ENCODE data around the gene CCDC92B. TPM values are rescaled to one million over a fixed set of nuclear protein-coding genes. Genes with fewer than 3 reads are reported as not detected.
"Not testable (repeated sequence)": the region's sequence is repeated elsewhere in the genome, so short reads cannot be mapped to it uniquely, and the experiment has no call there.

The CCDC92B gene
- total RNA-seq, 1 donor from 2014 or later = not detected

DNA sequence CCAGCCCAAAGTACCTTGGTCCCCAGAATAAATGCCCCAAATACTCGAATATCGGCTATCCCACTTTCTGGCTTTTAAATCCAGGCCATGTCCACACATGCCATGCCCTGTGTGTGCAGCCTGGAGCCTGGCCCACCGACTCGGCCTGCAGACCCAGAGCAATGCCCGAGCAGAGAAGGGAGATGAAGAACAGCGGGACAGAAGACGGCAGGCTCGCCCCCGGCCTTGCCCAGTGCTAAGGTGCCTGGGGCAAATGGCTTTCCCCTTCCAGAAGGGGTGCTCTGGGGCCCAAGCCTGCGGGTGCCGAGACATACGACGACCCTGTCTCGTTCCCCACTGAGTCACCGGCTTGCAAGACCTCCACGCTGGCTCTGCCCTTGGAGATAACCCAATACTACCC is 45.8 kb downstream of the CCDC92B start:
- no peak for DNase-seq (ENCODE audit: low read depth in 2 of 2)

DNA sequence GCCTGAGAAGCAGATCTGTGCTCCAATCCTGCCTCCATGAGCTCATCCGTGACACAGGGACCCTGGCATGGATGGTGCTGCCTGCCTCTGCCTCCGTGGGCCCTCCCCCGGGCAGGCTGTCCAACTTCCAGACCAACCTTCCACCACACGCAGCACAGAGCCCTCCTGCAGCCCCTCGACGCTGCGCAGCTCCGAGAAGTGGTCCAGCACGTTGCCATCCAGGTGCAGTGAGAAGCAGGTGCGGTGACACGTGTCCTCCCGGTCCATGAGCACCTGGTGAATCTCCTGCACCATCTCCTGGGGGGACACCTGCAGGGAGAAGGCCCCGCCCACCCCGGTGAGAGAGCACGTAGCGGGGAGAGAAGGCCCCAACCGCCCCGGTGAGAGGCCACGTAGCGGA is 46.3 kb downstream of the CCDC92B start:
- no peak for DNase-seq (ENCODE audit: low read depth in 2 of 2)

GRCh38 chr17:2701996-2702741 is 47.3 kb downstream of the CCDC92B start:
- no peak for DNase-seq (ENCODE audit: low read depth in 2 of 2)

GRCh38 chr17:2701161-2701995 is 48.1 kb downstream of the CCDC92B start:
- DNase-seq (ENCODE audit: low read depth in 2 of 2) = no peak

DNA sequence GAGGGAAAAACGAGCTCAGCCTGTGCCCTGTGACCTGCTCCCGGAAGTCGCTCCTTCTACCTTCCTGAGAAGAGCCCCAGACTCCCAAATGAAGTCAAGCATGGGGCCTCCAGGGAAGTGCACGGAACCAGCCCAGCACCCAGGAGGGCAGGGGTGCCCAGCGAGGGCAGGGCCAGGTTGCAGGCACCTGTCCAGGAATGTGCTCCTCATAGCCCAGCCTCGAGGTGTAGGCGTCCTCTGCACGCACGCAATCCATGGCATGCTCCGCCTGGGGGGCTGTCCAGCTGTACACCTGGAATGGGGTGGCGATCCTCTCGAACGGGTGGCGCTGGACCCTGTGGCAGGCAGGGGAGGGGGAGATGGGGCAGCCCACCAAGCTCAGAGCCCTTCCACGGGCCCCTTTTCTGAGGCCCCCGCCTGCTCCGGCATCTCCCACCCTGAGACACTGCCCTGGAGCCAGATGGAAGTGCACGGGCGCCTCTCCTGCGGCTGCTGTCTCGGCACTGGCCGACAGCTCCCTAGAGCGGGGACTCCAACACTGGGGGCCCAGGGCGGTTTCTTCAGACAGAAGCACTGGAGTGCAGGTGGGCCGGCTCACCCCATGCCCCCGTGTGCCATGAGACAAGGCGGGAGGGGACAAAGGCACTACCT is 48.8 kb downstream of the CCDC92B start:
- DNase-seq (ENCODE audit: low read depth in 2 of 2) = no peak

DNA sequence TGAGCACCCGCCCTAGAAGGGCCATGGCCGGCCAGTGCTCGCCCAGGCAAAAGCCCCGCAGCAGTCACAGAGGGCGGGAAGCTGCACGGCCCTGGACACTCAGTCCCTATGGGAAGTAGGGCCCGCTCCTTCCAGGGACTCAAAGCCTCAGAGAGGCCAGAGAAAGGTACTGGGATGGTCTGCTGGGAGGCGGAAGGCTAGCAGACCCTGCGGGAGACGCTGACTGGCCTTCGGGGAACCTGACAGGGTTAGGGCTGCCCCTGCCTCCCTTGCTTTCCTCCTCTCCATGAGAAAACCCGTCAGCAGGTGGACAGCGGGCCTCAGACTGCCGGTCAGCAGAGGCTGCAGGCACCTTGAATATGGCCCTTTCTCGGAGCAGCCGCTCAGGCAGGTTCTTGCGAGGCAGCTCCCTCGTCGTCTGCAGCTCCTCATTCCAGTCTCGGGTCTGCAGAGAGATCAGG is 49.4 kb downstream of the CCDC92B start:
- DNase-seq (ENCODE audit: low read depth in 2 of 2) = no peak

- not testable (repeated sequence) for DNase-seq (ENCODE audit: low read depth in 2 of 2)
Measured at GRCh38 chr17:2699216-2699805, 50.1 kb downstream of the CCDC92B start.

GRCh38 chr17:2697611-2698162 is 51.8 kb downstream of the CCDC92B start:
- no peak for DNase-seq (ENCODE audit: low read depth in 2 of 2)

GRCh38 chr17:2695961-2696760 is 53.3 kb downstream of the CCDC92B start:
- no peak for DNase-seq (ENCODE audit: low read depth in 2 of 2)

DNA sequence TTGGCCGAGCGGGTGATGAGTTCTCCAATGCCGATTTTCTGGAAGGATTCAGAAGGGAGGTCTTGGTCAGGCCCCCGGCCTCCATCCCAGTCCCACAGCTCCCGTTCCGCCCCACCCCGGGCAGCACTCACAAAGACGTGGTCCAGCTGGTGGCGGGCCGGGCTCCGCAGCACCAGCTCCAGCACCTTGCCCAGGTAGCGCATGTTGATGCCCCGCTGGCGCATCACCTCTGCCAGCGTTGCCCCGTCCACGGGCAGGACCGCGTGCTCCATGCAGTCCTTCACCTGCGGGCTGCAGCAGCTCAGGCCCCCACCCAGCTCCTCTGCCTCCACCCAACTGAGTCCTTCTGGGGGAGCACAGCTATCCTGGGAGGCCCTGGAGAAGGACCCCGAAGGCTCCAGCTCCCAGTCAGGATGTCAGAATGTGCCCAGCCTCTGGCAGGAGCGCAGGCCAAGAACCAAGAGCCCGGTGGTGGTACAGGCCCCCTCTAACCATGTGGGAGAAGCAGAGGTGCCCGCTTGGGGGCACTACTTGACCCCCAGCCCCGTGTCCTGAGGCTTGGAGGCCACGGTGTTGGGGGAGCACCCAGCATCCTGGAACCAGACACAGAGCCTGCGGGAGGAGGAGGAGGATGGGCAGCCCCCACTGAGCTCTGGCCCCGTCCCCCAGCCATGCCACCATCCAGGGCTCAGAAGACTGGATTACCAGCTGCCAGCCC is 54.0 kb downstream of the CCDC92B start:
- no peak for DNase-seq (ENCODE audit: low read depth in 2 of 2)

DNA sequence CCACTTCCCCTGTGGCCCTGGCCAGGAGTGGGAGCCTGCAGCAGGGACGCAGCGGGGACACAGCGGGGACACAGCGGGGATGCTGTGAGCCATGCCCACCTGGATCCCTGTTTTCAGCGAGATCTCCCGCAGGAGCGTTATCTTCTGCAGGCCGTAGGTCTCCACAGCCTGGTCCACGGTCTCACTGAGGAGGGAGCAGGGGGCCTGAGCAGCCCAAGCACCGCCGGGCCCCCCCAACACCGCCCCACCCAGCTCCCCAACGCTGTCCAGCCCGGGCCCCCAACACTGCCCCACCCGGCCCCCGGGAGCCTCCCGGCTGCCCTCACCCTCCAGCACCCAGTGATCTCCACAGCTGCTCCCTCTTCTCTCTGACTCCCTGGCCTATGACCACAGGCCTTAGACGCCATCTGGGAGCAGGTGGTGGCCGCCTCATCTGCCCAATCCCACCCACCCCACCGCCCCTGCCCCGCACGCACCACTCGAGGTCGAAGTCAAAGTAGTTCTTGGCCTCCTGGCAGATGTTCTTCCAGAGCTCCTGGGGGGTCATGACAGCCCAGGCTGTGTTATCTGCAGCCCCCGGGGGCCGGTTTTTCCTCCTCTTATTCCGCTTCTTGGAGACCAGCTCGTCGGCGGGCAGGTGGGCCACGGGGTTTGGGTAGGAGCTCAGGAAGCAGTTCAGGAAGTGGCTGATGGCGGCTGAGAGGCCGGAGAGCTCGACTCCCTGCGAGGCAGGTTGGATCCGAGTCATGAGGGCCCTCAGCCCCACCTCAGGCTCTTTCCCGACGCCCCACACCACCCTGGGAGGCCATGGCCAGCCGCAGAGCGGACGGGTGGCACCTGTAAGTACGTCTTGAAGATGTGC is 54.8 kb downstream of the CCDC92B start:
- DNase-seq (ENCODE audit: low read depth in 2 of 2) = no peak

DNA sequence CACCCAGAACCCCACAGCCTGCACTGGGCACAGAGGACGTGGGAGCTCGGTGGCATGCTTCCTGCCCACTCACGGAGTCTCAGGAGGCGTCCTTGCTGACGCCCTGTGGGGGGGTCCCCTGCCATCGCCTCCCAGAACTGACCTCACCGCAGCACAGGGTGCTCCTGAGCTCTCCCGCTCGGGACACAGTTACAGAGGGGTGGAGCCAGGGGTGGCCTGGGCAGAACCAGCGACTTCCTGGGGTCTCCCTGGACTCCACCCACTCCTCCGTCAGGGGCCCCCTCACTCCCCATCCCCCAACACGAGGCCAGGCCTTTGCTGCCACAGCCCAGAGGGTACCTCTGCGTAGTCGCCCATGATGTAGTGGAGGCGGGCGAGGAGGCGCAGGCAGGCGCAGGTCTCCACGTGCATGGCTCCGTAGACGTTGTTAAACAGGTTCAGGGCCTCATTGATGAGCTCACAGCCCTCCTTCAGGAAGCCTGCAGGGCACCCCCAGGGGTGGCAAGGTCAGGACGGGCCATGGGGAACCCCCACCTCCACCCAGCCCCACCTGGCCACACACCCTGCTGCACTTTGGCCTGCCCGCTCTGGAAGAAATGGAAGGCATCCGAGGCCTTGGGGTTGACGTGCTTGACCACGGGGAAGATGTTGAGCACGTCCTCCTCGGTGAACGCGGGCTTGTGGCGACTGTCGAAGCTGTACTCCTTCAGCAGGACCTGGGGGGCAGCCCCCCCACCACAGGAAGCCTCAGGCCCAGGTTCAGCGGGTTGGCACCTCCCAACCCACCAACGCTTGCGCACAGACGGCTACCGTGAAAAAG is 55.7 kb downstream of the CCDC92B start:
- no peak for DNase-seq (ENCODE audit: low read depth in 2 of 2)

GRCh38 chr17:2692781-2693135 is 56.7 kb downstream of the CCDC92B start:
- no peak for DNase-seq (ENCODE audit: low read depth in 2 of 2)

DNA sequence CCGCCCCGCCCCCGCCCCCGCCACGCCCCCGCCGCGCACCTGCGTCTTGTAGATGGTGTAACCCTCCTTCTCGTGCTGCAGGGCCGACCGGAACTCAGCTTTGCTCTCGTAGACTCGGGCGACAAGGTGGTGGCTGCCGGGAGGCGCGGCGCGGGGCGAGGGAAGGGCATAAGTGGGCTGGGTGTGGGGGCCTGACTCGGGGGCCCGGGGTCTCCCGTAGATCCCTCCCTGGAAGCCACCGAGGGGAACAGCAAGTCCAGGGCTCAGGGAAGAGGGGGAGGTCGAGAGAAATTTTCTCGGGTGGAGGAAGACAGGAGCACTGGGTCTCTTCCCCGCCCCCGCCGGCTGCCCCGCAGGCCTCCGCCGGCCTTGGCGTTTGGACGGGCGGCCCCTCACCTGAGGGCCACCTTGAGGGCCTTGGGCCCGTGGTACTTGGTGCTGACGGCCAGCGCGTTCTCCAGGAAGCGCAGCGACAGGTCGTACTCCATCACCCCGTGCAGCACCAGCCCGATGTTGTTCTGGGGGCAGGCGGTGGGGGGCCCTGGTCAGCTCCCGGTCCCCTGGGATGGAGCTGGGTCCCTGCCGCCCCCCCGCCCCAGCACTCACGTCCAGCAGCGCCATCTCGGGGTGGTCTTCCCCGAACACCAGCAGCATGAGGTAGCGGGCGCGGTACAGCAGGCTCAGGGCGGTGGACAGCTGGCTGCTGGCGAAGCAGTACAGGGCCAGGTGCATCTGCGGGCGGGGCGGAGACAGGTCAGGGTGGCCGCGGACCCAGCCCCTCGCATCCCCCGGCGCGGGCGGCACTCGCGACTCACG is 57.3 kb downstream of the CCDC92B start:
- DNase-seq (ENCODE audit: low read depth in 2 of 2) = no peak

DNA sequence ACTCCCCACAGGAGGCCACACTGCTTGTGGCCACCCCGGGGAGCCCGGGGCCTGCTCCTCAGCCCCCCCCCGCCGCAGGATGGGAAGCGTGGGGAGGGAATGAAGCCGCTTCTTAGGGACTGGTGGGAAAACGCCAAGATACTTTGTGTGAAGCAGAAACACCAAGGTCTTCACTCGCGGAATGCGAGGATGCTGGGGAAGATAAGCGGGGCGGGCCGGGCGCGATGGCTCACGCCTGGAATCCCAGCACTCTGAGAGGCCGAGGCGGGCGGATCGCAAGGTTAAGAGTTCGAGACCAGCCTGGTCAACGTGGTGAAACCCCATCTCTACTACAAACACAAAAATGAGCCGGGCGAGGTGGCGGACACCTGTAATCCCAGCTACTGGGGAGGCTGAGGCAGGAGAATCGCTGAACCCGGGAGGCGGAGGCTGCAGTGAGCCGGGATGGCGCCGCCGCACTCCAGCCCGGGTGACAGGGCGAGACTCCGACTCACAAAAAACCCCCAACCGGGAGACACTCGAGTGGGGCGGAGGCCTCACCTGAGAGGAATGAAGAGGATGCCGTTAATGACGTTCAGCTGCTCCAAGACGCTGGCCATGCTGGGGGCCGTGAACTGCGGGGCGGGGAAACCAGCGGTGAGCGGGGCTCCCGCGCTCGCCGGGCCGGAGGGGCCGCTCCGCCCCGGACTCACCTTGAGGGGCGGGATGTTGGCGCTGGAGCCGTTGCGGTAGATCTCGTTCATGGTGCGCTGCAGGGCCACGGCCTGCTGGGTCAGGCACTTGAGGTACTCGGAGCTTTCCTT is 58.2 kb downstream of the CCDC92B start:
- no peak for DNase-seq (ENCODE audit: low read depth in 2 of 2)
